HG03439 (cell line): ENCODE measurements around the gene TMEM151B.

Experiments used
- ATAC-seq: cut with Tn5 transposase; IDR thresholded peaks from one replicate; pipeline ENCODE4 v1.9.1; 2021; ENCODE audit warnings: mild to moderate bottlenecking, moderate library complexity; ENCODE audit not compliant: unreplicated experiment

Gene TMEM151B

DNA sequence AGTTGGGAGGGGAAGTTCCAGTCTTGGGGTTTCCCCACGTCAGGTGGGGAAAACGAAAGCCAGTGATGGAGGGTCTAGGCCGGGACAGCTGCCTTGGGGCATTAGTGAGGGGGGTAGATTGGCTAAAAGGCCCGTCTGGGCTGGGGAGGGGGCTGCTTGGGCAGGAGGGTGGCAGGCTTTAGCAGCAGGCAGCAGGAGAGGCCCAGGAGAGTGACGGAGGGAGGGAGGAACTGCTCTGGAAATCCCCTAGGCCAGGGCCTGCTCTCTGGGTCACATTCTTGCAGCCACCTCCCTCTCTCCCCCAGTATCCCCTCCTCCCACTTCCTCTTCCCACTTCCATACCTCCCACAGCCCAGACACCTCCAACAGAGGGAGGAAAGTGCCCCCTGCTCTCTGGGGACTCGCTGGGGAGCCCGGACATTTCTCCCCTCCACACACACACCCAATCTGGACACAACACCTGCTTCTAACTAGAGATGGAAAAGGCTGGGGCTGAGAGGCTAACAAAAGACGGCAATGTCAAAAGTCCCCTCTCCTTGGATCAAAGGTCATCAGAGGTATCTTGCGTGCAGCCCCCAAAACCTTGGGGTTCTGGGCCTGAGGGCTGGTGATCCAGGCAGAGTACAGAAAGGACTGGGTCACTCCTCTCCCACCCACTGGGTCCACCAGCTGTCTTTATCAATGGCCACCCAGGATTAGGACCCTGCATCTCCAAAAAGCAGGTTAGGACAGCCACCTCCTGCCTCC, 6.7 kb upstream of the TMEM151B start:
- ATAC-seq: no peak

DNA sequence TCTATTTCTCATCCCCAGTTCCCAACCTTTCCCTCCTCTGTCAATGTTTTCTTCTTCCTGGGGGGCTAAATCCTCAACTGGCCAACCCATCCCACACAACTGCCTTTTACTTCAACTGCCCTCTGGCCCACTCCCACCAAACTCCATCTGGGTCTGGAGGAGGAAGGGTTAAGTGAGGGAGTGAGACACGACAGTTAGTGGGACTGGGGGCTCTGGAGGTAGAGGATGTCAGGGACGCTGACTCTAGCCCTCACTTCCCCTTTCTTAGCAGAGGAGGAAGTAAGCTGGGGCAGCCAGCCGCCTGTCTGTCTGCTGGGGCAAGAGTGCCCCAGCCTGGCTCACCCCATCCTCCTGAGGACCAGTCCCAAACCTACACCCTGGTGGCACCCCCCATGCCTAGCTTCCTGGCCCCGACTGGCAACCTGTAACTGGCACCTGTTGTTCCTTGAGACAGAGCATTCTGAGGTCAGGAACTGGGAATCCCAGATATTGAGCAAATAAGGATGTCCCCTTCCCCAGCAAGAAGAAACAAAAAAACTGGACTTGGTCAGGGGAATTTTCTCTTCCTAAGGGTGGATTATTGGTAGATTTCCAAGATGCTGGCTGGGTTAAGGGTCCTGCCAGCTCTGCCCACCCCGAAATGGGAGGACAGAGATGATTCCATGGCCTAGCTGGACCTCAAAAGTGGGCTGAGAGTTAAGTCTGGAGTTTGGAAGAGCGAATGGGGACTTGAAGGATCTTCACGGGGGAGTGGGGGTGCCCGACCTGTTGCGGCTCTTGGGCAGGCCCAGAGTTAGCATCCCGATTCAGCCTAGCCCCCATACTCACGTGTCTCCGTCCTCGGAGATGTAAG, 5.9 kb upstream of the TMEM151B start:
- no peak for ATAC-seq

DNA sequence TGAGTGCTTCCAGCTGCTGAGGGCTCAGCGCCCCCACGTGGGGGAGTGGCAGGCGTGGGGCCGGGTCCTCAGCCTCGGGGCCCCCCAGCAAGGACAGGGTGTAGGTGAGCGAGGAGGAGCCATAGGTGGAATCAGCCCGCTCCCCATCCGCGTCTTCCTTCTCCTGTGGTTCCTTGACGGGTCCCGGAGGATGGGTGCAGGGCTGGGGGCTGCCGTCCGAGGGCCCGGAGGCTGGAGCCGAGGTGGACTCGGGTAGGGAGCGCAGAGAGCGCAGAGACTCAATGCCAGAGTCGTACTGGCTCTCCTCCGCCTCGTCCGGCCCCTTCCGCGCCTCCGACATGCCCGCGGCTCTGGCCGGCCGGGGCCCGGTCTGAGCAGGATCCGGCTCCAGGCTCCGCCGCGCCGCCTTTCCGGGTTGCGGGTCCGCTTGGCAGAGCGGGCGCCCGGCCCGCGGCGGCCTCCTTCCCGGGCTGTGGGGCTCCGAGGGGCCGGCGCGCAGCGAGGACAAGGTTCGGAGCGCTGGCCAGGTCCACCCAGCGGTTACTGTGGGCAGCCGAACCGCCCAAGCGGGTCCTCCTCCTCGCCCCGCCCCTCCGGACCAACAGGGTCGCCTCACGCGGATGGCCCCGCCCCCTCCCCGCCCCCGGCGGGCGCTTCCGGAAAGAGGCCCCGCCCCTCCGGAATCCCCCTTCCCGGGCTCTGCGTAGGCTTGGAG, 5.1 kb upstream of the TMEM151B start, which contains the start of gene NFKBIE:
TSS of gene NFKBIE (minus strand) at position 545 of the 715 bp plus-strand sequence. CDS start at position 340, 205 bp downstream.
- ATAC-seq: peak; percentile 37

DNA sequence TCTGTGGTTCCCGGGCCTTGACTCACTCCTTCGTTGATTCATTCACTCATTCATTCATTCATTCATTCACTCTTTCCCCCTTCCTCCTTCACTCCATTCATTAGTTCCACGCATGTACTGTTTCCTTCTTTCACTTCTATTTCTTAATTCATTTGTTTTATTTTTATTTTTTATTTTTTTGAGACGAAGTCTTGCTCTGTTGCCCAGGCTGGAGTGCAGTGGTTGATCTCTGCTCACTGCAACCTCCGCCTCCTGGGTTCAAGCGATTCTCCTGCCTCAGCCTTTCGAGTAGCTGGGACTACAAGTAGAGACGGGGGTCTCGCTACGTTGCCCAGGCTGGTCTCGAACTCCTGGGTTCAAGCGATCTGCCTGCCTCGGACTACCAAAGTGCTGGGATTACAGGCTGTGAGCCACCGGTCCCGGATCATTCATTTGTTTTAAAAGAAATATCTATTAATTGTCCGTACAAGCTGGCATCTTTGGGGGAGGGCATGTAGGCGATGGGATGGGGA, 4.5 kb upstream of the TMEM151B start:
- ATAC-seq: no peak

DNA sequence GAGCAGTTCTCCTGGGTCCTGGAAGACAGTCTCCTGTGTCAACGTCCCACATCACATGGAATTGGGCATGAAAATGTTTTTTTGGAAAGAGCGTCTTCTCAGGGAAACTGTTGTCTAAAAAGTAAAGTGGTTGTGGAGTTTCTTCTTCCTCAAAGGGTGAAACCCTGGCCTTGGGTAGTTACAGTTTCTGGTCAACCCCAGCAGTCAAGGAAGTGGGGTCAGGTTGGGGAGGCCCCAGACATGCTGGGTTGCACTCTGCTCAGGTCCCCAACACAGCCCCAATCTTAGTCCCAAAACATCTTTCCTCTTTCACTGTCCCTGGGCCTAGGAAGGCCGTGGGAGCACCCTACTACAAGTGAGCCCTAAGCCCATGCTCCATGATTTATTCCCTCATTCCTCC, 3.9 kb upstream of the TMEM151B start:
- no peak for ATAC-seq

DNA sequence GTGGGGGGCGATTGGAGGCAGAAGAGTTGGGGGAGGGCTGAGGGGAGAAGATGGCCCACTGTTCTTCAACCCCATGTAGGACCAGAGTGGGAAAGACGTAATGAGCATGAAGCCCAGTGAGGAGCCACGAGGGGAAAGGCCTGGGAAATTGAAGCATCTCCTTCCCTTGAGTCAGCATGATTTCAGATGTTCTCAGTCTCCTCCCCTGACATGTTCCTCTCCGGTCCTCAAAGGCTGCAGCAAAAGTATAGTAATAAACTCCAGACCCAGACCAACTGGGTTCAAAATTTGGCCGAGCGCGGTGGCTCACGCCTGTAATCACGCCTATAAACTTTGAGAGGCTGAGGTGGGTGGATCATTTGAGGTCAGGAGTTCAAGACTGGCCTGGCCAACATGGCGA, 3.0 kb upstream of the TMEM151B start:
- ATAC-seq: no peak

DNA sequence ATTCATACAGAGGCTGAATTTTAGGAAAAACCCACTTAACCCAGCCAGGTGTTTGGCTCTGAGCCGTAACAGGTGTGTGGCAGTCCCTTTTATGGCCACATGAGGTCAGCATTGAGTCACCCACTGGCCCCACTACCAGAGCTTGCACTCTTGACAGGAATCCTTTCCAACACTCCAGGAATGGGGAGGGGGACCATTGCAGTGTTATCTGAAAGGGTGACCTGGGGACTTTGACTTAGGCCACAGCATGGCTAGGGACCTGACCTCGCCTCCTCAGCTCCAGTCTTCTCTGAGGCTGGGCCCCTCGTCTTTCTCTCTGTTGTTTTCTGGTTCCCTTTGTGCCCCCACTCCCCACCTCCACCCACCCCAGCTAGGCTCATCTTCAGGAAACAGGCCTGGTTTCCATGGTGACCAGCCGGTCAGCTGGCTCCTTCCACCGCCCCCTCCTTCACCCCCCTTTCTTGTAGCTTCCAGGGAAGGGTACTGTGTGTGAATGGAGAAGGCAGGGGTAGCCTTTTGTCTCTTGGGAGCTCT, 2.1 kb upstream of the TMEM151B start:
- ATAC-seq: no peak

DNA sequence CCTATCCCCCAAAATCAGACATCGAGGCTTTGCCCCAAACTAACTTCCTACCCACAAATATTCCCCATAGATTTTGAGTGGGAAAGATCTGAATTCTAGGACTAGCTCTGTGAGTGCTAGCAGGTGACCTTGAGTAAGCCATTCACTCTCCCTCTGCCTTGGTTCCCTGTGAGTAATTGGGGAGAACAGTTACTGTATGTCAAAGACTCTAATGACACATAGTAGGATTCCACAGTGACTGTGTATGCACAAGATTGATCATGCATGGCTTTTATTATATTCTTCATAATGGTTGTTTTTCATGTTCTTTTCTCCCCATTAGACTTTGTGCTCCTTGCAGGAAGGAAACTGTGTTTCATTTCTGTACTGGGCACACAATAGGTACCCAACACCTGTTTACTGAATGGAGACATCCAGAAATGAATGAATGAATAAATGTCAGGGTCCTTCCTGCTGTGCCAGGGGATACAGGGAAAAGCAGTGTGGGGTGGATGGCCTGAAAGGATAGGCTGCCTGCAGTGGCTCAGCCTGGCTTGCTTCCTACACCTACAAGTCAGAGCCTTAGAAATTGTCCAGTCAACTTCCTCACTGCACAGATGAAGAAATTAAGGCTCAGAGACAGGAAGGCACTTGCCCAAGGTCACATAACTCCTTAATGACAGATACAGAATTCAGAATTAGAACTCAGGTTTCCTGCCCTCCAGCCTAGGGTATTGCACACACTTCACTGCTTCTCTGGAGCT, 901 bp upstream of the TMEM151B start:
- no peak for ATAC-seq

DNA sequence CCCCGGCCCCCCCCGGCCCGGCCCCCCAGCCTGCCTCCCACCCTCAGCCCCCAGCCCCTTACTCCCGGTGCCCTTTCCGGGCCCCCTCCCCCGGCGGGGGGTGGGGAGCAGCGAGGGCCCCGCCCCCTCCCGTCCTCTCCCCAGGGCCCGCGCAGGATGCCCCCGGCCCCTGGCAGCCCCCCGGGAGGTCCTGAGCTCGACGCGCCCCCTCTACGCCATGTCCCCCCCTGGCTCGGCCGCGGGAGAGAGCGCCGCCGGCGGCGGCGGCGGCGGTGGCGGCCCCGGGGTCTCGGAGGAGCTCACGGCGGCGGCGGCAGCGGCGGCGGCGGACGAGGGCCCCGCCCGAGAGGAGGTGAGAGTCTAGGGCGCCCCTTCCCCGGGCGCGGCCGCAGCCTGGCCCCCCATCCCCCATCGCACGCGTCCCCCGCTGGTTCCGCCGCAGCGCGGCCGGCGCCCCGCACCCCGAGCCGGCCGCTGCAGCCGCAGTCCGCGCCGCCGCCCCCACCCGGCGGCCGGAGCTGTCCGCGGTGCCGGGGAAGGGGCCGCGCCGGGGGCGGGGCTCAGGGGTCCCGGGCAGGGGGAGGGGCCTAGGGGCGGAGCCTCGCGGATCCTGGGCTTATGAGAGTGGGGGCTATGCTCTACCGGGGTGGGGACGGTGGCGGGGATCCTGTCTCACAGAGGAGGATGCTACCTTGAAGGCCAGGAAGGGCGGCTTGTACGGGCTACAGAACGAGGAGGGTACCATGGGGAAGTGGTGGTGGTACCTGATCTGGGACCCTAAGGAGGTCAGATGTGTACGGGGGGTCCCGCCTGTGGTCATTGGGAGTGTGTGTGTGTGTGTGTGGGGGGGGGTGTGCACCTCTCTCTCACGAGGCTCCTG, 516 bp downstream of the TMEM151B start:
- no peak for ATAC-seq

DNA sequence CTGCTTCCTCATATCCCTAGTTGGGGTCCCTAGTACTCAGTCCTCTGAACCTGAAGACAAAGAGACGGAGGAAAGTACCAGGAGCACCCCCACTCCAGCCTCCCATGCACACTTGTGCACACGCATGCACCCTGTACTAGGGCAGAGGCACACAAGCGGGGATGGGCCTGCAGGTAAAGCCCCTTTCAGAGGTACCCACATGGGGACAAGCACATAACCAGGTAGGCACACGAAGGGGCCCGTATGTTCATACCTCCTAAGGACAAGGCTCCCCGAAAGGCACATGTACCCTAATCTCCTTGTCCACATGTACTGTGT, 1.1 kb downstream of the TMEM151B start:
- no peak for ATAC-seq

DNA sequence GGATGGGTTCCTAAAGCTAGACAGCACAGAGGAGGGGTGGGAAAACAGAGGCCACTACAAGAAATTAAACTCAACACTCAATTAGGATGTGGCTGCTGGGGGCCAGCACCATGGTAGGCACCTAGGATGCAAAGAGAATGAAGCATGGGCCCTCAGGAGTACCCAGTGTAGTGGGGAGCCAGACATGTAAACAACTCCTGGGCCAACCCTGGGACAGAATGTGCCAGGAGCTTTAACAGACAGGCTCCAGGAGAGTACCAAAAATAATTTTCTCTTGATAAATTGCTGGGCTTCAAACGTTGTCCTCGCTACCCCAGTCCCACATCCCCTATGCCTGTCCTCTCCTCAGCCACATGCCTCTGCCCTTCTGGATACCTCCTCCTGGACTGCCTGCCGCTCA, 1.7 kb downstream of the TMEM151B start:
- ATAC-seq: no peak

DNA sequence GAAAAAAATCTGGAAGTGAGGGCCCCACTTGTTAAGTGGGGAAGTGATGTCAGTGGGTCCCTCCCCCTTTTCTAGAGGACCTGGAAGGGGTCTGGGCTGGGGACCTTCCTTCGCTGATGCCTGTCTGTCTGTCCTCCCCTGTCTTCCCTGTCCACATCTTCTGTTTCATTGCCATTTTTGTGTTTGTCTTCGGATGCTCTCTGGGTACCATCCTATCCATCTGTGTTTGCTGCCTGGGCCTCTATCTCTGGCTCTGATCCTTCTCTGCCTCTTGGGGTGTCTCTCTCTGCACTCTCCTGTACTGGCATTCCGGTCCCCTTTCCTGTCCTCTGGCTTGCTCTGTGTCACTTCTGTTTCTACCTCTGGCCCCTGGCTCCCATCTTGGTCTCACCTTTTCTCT, 2.3 kb downstream of the TMEM151B start:
- ATAC-seq: no peak

DNA sequence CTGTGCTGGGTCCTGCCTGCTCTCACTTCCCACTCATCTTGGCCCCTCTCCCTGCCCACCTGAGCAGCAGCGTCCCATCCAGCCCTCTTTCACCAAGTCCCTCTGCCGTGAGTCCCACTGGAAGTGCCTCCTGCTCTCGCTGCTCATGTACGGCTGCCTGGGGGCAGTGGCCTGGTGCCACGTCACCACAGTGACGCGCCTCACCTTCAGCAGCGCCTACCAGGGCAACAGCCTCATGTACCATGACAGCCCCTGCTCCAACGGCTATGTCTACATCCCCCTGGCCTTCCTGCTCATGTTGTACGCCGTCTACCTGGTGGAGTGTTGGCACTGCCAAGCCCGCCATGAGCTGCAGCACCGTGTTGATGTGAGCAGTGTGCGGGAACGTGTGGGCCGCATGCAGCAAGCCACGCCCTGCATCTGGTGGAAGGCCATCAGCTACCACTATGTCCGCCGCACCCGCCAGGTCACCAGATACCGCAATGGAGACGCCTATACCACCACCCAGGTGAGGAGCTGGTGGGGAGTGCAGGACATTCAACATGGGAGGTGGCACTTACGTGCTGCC, 2.8 kb downstream of the TMEM151B start:
- no peak for ATAC-seq

DNA sequence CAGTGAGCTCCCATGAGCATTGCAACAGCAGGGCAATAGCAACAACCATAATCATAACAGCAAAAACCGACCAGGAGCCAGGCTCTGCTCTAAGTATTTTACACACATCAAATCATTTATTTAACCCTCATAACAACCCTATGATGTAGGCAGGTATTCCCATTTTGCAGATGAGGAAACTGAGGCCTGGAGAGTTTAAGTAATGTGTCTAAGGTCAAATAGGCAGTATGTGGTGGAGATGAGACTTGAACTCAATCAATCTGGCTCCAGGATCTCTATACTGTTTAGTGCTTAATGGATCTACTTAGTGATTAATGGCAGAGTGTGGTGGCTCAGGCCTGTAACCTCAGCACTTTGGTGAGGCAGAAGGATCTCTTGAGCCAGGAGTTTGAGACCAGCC, 3.4 kb downstream of the TMEM151B start:
- ATAC-seq: no peak

DNA sequence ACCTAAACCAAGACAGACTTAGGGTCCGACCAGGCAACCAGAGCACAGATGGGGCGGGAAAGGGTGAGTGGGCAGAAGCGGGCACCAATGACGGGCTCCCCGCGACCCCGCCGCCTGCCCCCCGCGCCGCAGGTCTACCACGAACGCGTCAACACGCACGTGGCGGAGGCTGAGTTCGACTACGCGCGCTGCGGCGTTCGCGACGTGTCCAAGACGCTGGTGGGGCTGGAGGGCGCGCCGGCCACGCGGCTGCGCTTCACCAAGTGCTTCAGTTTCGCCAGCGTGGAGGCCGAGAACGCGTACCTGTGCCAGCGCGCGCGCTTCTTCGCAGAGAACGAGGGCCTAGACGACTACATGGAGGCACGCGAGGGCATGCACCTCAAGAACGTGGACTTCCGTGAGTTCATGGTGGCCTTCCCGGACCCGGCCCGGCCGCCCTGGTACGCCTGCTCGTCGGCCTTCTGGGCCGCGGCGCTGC, 5.1 kb downstream of the TMEM151B start:
- ATAC-seq: no peak

DNA sequence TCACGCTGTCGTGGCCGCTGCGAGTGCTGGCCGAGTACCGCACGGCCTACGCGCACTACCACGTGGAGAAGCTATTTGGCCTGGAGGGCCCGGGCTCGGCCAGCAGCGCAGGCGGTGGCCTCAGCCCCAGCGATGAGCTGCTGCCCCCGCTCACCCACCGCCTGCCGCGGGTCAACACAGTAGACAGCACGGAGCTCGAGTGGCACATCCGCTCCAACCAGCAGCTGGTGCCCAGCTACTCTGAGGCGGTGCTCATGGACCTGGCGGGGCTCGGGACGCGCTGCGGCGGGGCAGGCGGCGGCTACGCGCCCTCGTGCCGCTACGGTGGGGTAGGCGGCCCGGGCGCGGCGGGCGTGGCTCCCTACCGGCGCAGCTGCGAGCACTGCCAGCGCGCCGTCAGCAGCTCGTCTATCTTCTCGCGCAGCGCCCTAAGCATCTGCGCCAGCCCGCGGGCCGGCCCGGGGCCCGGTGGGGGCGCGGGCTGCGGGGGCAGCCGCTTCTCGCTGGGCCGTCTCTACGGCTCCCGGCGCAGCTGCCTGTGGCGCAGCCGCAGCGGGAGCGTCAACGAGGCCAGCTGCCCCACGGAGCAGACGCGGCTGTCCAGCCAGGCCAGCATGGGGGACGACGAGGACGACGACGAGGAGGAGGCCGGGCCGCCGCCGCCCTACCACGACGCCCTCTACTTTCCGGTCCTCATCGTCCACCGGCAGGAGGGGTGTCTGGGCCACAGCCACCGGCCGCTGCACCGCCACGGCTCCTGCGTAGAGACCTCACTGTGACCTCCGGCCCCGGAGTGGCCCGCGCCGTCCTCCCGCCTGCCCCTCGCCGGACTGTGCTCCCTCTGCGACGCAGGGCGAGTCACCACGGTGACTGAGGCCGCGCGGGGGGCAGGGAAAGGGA, 5.7 kb downstream of the TMEM151B start:
- no peak for ATAC-seq

DNA sequence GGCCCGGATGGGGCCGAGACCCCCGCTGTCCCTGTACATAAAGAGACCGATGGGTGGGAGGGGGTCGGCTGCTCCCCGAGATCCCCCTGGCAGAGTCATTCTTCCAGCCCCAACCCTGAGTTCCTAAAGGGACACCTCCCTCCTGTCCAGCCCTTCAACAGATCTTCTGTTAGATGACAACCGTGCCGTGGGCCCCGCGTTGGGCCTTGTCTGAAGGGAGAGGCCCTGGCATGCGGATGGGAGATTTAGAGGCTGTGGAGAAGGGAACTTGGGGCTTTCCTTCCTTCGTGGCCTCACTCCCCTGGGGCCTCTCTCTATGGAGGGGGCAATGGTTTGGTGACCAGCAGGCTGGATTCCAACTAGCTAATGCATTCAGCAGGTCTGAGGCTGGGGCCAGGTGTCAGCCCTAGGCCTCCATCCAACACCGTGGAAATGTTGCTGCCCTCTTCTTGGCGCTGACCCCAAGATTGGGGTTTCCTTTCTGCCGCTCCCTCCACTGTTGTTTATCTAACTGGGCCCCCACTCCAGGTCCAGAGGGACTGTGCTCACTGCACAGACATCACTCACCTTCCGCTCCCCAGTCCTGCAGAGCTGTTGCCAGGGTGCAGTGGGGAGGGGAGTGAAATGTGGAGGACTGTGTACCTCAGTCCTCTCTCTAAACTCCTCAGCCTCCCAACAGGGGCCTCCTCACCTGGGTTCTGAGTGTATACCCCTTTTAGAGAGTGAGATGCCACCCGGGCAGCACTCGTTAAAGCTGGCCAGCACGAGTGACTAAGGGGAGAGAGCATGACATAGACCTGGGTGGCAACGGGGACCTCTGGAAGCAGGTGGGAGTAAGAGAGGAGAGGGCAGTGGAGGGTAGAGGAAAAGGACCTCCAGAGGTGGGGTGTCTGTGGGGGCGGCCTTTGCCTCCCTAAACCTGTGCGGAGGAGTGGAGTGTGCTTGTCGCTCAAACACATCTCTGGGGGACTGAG, 6.7 kb downstream of the TMEM151B start:
- no peak for ATAC-seq
